ENCODE results near the gene NIPBL. TPM values are rescaled to one million over a fixed set of nuclear protein-coding genes. Genes with fewer than 3 reads are reported as not detected.

The NIPBL gene
- total RNA-seq, 1 donor from 2014 or later: 39.2 TPM

- DNase-seq: no peak
- Histone ChIP-seq H3K4me3 (no peak overlapping the region), H3K27ac (replicated peaks) (no peak overlapping the region), H3K9me3 (replicated peaks) (no peaks in the 10 kb centered on the region), H3K27me3 (ENCODE audit: low read depth) (no peaks in the 10 kb centered on the region), H3K4me1 (peaks cover 22% of the 10 kb centered on the region), H3K36me3 (peaks cover 31% of the 10 kb centered on the region)
- TF ChIP-seq CTCF (IDR thresholded peaks at IDR 0.05; ENCODE audit: borderline replicate concordance): no peak
- intact Hi-C loops (cut with micrococcal nuclease): no loop called here
Observed at GRCh38 chr5:36957953-36958537, 81.5 kb downstream of the NIPBL start.

DNA sequence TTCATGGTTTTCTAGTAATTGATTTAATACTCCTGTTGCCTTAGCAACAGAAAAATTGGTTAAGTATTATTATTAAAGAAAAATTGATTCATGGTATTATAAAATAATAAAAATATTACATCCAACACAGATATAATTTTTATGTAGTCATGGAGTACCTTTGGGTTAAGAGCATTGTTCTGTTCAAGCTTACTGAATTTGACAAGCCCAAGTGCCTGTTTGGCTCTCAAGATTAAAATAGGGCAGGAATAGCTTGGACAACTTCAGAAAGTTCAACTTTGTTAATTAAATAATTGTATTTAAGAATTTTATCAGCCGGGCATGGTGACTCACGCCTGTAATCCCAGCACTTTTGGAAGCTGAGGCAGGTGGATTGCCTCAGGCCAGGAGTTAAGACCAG is 82.0 kb downstream of the NIPBL start:
- Histone ChIP-seq H3K4me3 (no peak overlapping the region), H3K4me1 (peaks cover 17% of the 10 kb centered on the region), H3K27me3 (ENCODE audit: low read depth) (no peaks in the 10 kb centered on the region), H3K36me3 (peaks cover 36% of the 10 kb centered on the region), H3K27ac (replicated peaks) (no peak overlapping the region), H3K9me3 (replicated peaks) (no peaks in the 10 kb centered on the region)
- TF ChIP-seq CTCF (IDR thresholded peaks at IDR 0.05; ENCODE audit: borderline replicate concordance): no peak
- no peak for DNase-seq
- intact Hi-C loops (cut with micrococcal nuclease): no loop called here

GRCh38 chr5:36965179-36965578 is 88.6 kb downstream of the NIPBL start:
- H3K4me3 ChIP-seq: no peak overlapping the region
- H3K36me3 ChIP-seq: peaks cover 63% of the 10 kb centered on the region
- no peaks in the 10 kb centered on the region for H3K9me3 ChIP-seq (replicated peaks)
- no peaks in the 10 kb centered on the region for H3K27me3 ChIP-seq (ENCODE audit: low read depth)
- no peaks in the 10 kb centered on the region for H3K4me1 ChIP-seq
- DNase-seq: no peak
- no peak overlapping the region for H3K27ac ChIP-seq (replicated peaks)
- intact Hi-C loops (cut with micrococcal nuclease): no loop called here
- TF ChIP-seq CTCF (IDR thresholded peaks at IDR 0.05; ENCODE audit: borderline replicate concordance): no peak

- Histone ChIP-seq H3K27ac (replicated peaks) (no peak overlapping the region), H3K27me3 (ENCODE audit: low read depth) (no peaks in the 10 kb centered on the region), H3K9me3 (replicated peaks) (no peaks in the 10 kb centered on the region), H3K36me3 (peaks cover 79% of the 10 kb centered on the region), H3K4me3 (no peak overlapping the region), H3K4me1 (no peaks in the 10 kb centered on the region)
- no peak for DNase-seq
- TF ChIP-seq CTCF (IDR thresholded peaks at IDR 0.05; ENCODE audit: borderline replicate concordance): no peak
- intact Hi-C loops (cut with micrococcal nuclease): no loop called here
Observed at GRCh38 chr5:36969700-36970395, 93.3 kb downstream of the NIPBL start.

DNA sequence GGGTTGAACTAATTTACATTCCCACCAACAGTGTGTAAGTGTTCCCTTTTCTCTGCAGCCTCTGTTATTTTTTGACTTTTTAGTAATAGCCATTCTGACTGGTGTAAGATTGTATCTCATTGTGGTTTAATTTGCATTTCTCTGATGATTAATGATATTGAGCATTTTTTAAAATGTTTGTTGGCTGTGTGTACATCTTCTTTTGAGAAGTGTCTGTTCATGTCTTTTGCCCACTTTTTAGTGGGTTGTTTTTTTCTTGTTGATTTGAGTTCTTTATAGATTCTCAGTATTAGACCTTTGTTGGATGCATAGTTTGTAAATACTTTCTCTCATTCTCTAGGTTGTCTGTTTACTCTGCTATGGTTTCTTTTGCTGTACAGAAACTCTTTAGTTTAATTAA is 101.6 kb downstream of the NIPBL start:
- no peaks in the 10 kb centered on the region for H3K27me3 ChIP-seq (ENCODE audit: low read depth)
- no peak for DNase-seq
- peaks cover 54% of the 10 kb centered on the region for H3K36me3 ChIP-seq
- H3K4me3 ChIP-seq: no peak overlapping the region
- peaks cover 14% of the 10 kb centered on the region for H3K9me3 ChIP-seq (replicated peaks)
- H3K27ac ChIP-seq (replicated peaks): no peak overlapping the region
- no peaks in the 10 kb centered on the region for H3K4me1 ChIP-seq
- intact Hi-C loops (cut with micrococcal nuclease): no loop called here
- TF ChIP-seq CTCF (IDR thresholded peaks at IDR 0.05; ENCODE audit: borderline replicate concordance): no peak

Data from left ventricle myocardium inferior (tissue), 1 donor.